PC-3 (cell line): Measurements from ENCODE around the gene SCN9A. TPM values are rescaled to one million over a fixed set of nuclear protein-coding genes. Genes with fewer than 3 reads are reported as not detected.

Experiments used
- ATAC-seq: fragments of 200-7000 bp; cut with Tn5 transposase; 2 replicates; pipeline ENCODE4 v1.9.1; 2020; ENCODE audit warnings: mild to moderate bottlenecking, moderate library complexity
- BruUV-seq: library from RNA; stranded (reverse); fragments of 400-500 nt; replicated peaks from 2 replicates; lab custom pipeline; 2021; lab: Mats Ljungman, UMichigan
- CTCF ChIA-PET: fragments of 300-600 bp; sonication (Branson Sonifier 250); formaldehyde crosslinking; loops from one replicate; lab custom pipeline; 2022; ENCODE audit warnings: antibody characterized with exemption; lab: Charles Lee
- POLR2A ChIA-PET: fragments of 300-600 bp; sonication (Branson Sonifier 250); formaldehyde crosslinking; loops from one replicate; lab custom pipeline; 2022; ENCODE audit warnings: antibody characterized with exemption; ENCODE audit not compliant: unreplicated experiment; lab: Charles Lee
- DNase-seq: peaks from one replicate; pipeline ENCODE4 v3.0.0-alpha.2; 2015
- H2AFZ ChIP-seq: fragments of 300-600 bp; sonication (generic); 2 replicates; pipeline ENCODE4 v1.6.0; 2016; ENCODE audit warnings: antibody characterized with exemption, low read length
- H3F3A ChIP-seq: fragments of 300-600 bp; sonication (generic); one replicate; pipeline ENCODE4 v1.6.0; 2017; ENCODE audit warnings: antibody characterized with exemption, low read length, control low read depth, mild to moderate bottlenecking; ENCODE audit not compliant: unreplicated experiment
- H3K27ac ChIP-seq: fragments of 300-600 bp; sonication (generic); 2 replicates; pipeline ENCODE4 v1.5.1; 2016; ENCODE audit warnings: mild to moderate bottlenecking, low read length
- H3K27me3 ChIP-seq: fragments of 300-600 bp; sonication (generic); 2 replicates; pipeline ENCODE4 v1.6.1; 2016; ENCODE audit warnings: low read length, mixed read lengths
- H3K36me3 ChIP-seq: fragments of 300-600 bp; sonication (generic); 2 replicates; pipeline ENCODE4 v1.6.1; 2016; ENCODE audit warnings: low read depth, mixed run types, low read length, mixed read lengths
- H3K4me1 ChIP-seq: fragments of 300-600 bp; sonication (generic); 2 replicates; pipeline ENCODE4 v1.5.1; 2016; ENCODE audit warnings: low read length; ENCODE audit not compliant: insufficient read depth
- H3K4me2 ChIP-seq: fragments of 300-600 bp; sonication (generic); 2 replicates; pipeline ENCODE4 v1.6.0; 2016; ENCODE audit warnings: low read length
- H3K4me3 ChIP-seq: fragments of 300-600 bp; sonication (generic); 2 replicates; pipeline ENCODE4 v1.5.1; 2016; ENCODE audit warnings: mild to moderate bottlenecking, low read length, mixed read lengths
- H3K79me2 ChIP-seq: fragments of 300-600 bp; sonication (generic); 2 replicates; pipeline ENCODE4 v1.6.1; 2017; ENCODE audit warnings: low read length, mixed read lengths
- H3K9ac ChIP-seq: fragments of 300-600 bp; sonication (generic); 2 replicates; pipeline ENCODE4 v1.6.0; 2016; ENCODE audit warnings: mild to moderate bottlenecking, low read length
- H3K9me2 ChIP-seq: fragments of 300-600 bp; sonication (generic); replicated peaks from 2 replicates; pipeline ENCODE4 v1.6.1; 2016; ENCODE audit warnings: mixed run types, low read length, mixed read lengths
- H3K9me3 ChIP-seq: fragments of 300-600 bp; sonication (generic); 2 replicates; pipeline ENCODE4 v1.6.1; 2016; ENCODE audit warnings: low read length, mixed read lengths
- H4K20me1 ChIP-seq: fragments of 300-600 bp; sonication (generic); 2 replicates; pipeline ENCODE4 v1.6.1; 2016; ENCODE audit warnings: low read length, mixed read lengths
- CTCF ChIP-seq: fragments of 300-600 bp; sonication (generic); conservative IDR thresholded peaks from 2 replicates; pipeline ENCODE4 v1.5.1; 2017; ENCODE audit warnings: antibody characterized with exemption, low read depth, mild to moderate bottlenecking, low read length
- EZH2 ChIP-seq: fragments of 300-600 bp; sonication (generic); IDR thresholded peaks from one replicate; pipeline ENCODE4 v1.6.1; 2017; ENCODE audit warnings: antibody characterized with exemption, mild to moderate bottlenecking, low read length; ENCODE audit not compliant: unreplicated experiment
- EZH2phosphoT487 ChIP-seq: fragments of 300-600 bp; sonication (generic); IDR thresholded peaks from 2 replicates; pipeline ENCODE4 v1.6.1; 2018; ENCODE audit warnings: mild to moderate bottlenecking, antibody characterized with exemption, low read length, borderline replicate concordance
- intact Hi-C: fragments of 100-400 bp; cut with micrococcal nuclease; formaldehyde crosslinking; loops from 2 replicates; pipeline ENCODE4 v1.9.0; 2023
- total RNA-seq: library from RNA; depleted of rRNA; stranded (reverse); fragments of >200 nt; gene quantifications from 2 replicates; pipeline ENCODE4 v1.2.3, GENCODE V29; 2014

The SCN9A gene
- total RNA-seq, 1 experiment from 2014 or later, result 7.0 TPM

- H3K4me1 ChIP-seq, result no peaks in the 10 kb centered on the region
- H3K9me3 ChIP-seq, result no peaks in the 10 kb centered on the region
- no peaks in the 10 kb centered on the region for H3K36me3 ChIP-seq
- TF ChIP-seq EZH2phosphoT487, result no peak
- no peak for TF ChIP-seq EZH2
- TF ChIP-seq CTCF, result no peak
- no peak overlapping the region for H3K4me3 ChIP-seq
- no peaks in the 10 kb centered on the region for H4K20me1 ChIP-seq
- no peaks in the 10 kb centered on the region for H3K79me2 ChIP-seq
- intact Hi-C loops, result no loop called here
- H3K9me2 ChIP-seq, result no peaks in the 10 kb centered on the region
- H3K4me2 ChIP-seq, result no peak overlapping the region
- ChIA-PET POLR2A (no interaction called here), CTCF (no interaction called here)
- H3K9ac ChIP-seq, result no peak overlapping the region
- no peaks in the 10 kb centered on the region for H3F3A ChIP-seq
- H2AFZ ChIP-seq, result no peak overlapping the region
- no TSS peak for BruUV-seq
- no peak for ATAC-seq
- no peaks in the 10 kb centered on the region for H3K27me3 ChIP-seq
- no peak for DNase-seq
- no peak overlapping the region for H3K27ac ChIP-seq
These were observed 91.4 kb downstream of the SCN9A start for GRCh38 chr2:166284359-166284758.

GRCh38 chr2:166282154-166282553, 93.6 kb downstream of the SCN9A start:
- no peaks in the 10 kb centered on the region for H3K9me3 ChIP-seq
- no peak overlapping the region for H3K4me3 ChIP-seq
- no peaks in the 10 kb centered on the region for H3F3A ChIP-seq
- H3K27me3 ChIP-seq, result no peaks in the 10 kb centered on the region
- BruUV-seq, result no TSS peak
- H4K20me1 ChIP-seq, result no peaks in the 10 kb centered on the region
- H3K9ac ChIP-seq, result no peak overlapping the region
- no peak overlapping the region for H2AFZ ChIP-seq
- no peaks in the 10 kb centered on the region for H3K79me2 ChIP-seq
- TF ChIP-seq EZH2 (no peak), EZH2phosphoT487 (no peak), CTCF (no peak)
- H3K36me3 ChIP-seq, result no peaks in the 10 kb centered on the region
- no peak for ATAC-seq
- intact Hi-C loops, result no loop called here
- H3K4me2 ChIP-seq, result no peak overlapping the region
- no peaks in the 10 kb centered on the region for H3K4me1 ChIP-seq
- POLR2A ChIA-PET, result no interaction called here
- H3K27ac ChIP-seq, result no peak overlapping the region
- H3K9me2 ChIP-seq, result no peaks in the 10 kb centered on the region
- CTCF ChIA-PET, result no interaction called here
- DNase-seq, result no peak

DNA sequence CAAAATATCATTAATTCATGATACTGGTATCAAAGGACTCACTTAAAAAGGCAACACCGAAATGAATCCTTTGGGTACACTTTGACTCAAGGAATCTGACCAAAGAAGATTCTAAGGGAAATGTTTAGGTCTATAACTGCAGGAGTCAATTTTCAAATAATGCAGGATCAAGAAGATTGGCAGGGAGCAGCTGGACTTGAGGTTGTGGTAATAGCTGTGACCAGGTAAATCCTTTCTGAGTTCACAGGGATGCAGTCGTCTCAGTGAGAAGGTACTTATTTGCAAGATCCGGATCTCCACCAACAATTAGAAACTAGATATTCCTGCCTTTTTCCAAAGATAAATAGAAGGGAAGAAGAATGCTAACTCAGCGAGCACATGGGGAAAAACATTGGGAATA, 96.9 kb downstream of the SCN9A start:
- Histone ChIP-seq H3K4me1 (no peaks in the 10 kb centered on the region), H3K9me2 (no peaks in the 10 kb centered on the region), H3K9ac (no peak overlapping the region), H3F3A (no peaks in the 10 kb centered on the region), H3K4me3 (no peak overlapping the region), H4K20me1 (no peaks in the 10 kb centered on the region), H3K27me3 (no peaks in the 10 kb centered on the region), H3K4me2 (no peak overlapping the region), H3K36me3 (no peaks in the 10 kb centered on the region), H3K27ac (no peak overlapping the region), H3K79me2 (no peaks in the 10 kb centered on the region), H2AFZ (no peak overlapping the region), H3K9me3 (no peaks in the 10 kb centered on the region)
- intact Hi-C loops, result no loop called here
- POLR2A ChIA-PET, result no interaction called here
- no peak for ATAC-seq
- BruUV-seq, result no TSS peak
- no peak for TF ChIP-seq EZH2phosphoT487
- no peak for TF ChIP-seq EZH2
- TF ChIP-seq CTCF, result no peak
- no peak for DNase-seq
- CTCF ChIA-PET, result no interaction called here
